AG04449 (cell line): ENCODE results near the gene CNIH2.
A peak's percentile ranks its signal among the peaks of the same experiment; 100 is the strongest.

Source experiments
- CTCF ChIA-PET: fragments of 350-600 bp; formaldehyde crosslinking; extraction: SDS; loops from one replicate; lab custom pipeline; 2021; ENCODE audit warnings: antibody characterized with exemption; lab: Yijun Ruan, JAX
- POLR2A ChIA-PET: fragments of 400-600, 350-600 bp; formaldehyde crosslinking; extraction: SDS; loops from one replicate; lab custom pipeline; 2020; ENCODE audit warnings: antibody characterized with exemption, inconsistent platforms; lab: Yijun Ruan, JAX
- DNase-seq: peaks from one replicate; pipeline ENCODE4 v3.0.0-alpha.2; 2010; ENCODE audit warnings: low read depth, low spot score
- H3K4me3 ChIP-seq: 2 replicates; pipeline ENCODE4 v1.5.1; 2011; ENCODE audit warnings: low read depth, mild to moderate bottlenecking, control low read depth, low read length
- TF ChIP-seq, protein P1 (sequence below): IDR thresholded peaks from one replicate; pipeline ENCODE4 v1.5.1; 2011; ENCODE audit warnings: mild to moderate bottlenecking, moderate library complexity, low read length, control low read depth, inconsistent platforms; ENCODE audit not compliant: insufficient read depth; ENCODE audit errors: missing control alignments

Gene CNIH2

DNA sequence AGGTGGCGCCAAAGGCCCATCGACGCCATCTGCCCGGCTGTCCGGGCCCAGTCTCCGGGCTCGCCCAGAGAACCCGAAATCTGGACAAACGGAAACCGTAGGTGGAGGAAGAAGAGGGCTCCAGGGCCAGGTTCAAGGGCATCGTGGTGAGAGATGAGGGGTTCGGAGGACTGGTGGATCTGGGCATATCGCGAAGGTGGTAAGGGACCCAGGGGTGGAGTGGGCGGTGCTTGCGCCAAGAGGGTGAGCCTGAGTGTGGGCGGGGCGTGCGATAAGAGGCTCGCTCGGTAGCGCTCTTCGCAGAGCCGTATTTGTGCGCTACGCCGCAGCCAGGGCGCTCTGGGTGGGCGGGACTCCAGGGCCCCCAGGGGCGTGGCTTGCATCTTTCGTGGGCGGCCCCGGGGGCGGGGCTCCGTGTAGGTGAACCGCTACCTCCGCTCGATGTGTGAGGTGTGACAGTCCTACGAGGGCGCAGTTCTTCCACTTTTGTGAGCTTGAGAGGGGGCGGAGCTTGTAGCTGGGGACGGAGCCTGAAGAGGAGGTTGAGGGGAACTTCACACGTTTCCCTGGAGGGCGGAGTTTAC is 34.1 kb downstream of the CNIH2 start:
- ChIA-PET POLR2A (interaction anchor here (0.7 to 4.3 kb wide), 25 partner anchors 10 to 326 kb away, joined by 3 to 106 read pairs (median 5); partner anchors contain the start of genes B4GAT1, BRMS1, RBM4 and RIN1), CTCF (interaction anchor here (0.6 to 8.6 kb wide), 31 partner anchors 10 to 110 kb away, joined by 3 to 260 read pairs (median 5); partner anchors contain the start of genes B4GAT1, BRMS1, RAB1B and RIN1)
- TF ChIP-seq, protein P1, sequence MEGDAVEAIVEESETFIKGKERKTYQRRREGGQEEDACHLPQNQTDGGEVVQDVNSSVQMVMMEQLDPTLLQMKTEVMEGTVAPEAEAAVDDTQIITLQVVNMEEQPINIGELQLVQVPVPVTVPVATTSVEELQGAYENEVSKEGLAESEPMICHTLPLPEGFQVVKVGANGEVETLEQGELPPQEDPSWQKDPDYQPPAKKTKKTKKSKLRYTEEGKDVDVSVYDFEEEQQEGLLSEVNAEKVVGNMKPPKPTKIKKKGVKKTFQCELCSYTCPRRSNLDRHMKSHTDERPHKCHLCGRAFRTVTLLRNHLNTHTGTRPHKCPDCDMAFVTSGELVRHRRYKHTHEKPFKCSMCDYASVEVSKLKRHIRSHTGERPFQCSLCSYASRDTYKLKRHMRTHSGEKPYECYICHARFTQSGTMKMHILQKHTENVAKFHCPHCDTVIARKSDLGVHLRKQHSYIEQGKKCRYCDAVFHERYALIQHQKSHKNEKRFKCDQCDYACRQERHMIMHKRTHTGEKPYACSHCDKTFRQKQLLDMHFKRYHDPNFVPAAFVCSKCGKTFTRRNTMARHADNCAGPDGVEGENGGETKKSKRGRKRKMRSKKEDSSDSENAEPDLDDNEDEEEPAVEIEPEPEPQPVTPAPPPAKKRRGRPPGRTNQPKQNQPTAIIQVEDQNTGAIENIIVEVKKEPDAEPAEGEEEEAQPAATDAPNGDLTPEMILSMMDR: peak; percentile 90
- DNase-seq: no peak
- H3K4me3 ChIP-seq: peak overlapping the region; percentile 63

DNA sequence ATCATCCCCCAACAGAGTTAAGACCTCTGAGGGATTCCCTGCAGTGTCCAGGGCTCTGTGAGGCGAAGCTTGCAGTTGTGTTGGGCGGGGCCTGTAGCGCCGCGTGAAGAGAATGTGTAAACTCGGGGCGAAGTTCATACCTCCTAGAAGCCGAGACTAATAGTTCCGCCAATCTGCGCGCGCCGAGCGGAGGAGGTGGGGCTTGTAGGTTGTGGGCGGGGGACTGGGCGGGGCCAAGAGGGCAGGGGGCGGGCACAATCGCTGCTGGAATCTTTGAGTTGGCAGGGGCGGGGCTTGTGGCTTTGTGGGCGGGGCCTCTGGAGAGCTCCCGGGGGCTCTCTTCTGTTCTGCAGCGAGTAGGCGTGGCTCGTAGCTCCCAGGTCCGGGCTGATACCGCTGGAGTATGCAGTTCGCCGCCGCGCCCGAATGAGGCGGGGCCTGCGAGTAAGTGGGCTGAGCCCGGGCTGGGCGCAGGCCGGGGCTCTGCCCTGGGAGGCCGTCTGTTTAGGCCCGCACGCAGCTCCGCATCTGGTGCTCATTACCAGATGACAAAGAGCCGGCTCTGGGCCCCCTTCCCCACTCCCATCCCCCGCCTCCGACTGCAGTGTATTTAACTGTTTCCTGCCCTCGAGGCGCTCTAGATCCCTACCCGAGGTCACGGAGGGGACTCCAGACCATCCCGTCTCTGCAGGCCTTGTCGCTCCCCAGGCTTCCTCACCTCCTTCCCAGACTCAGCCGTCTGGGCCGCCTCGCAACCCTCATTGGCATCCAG is 34.8 kb downstream of the CNIH2 start:
- CTCF ChIA-PET: interaction anchor here (0.6 to 8.6 kb wide), 18 partner anchors 9 to 126 kb away, joined by 3 to 260 read pairs (median 14); partner anchors contain the start of genes B4GAT1, BRMS1, MRPL11 and RAB1B
- TF ChIP-seq, protein P1: no peak

DNA sequence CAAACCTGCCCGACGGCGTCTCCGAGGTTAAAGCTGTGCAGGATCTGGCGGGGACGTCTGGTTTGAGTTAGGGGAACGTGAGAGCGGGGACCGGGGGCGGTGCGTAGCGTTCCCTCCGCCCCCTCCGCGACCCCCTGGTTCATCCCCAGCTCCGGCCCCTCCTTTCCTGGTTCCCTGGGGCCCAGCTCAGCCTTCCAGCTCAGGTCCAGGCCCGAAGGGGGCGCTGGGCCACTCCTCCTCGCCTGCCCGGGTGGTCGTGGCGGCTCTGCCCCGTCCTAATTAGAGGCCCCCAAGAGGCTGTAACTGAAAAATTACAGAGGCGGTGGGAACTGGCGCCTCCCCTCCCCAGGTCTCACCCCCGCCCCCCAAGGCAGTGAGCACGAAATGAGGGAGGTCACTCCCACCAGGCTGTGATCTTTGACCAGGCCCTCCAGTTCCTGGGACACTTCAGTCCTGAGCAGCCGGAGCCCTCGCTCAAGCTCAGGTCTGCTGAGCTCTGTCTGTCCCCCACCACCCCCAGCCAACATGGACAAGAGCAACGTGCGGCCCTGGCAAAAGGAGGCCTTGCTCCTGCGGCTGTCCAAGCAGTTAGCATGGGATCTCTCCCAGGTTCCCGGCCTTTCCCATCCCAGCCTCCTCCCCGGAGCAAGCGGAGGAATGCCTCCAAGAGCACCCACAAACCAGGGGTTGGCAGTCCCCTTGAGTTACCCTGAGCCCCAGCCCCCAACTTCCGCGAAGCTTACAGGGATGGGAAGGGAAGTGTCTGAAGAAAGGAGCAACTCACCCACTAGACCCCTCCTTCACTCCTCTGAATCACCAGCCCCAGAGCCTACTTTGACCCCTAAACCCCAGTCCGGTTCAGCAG is 35.6 kb downstream of the CNIH2 start:
- ChIA-PET CTCF (interaction anchor here (0.7 to 8.6 kb wide), 11 partner anchors 9 to 125 kb away, joined by 3 to 260 read pairs (median 18); partner anchors contain the start of genes B4GAT1, BRMS1, MRPL11 and RAB1B), POLR2A (interaction anchor here (0.6 to 4.3 kb wide), 19 partner anchors 8 to 454 kb away, joined by 3 to 106 read pairs (median 5); partner anchors contain the start of genes BRMS1, RBM4, RIN1 and TMEM151A)
- TF ChIP-seq, protein P1: peak; percentile 55
- H3K4me3 ChIP-seq: peak overlapping the region; percentile 91
- no peak for DNase-seq

More for the DNA sequence above, 34.8 kb downstream of the CNIH2 start:
- peak; percentile 94 for DNase-seq
- H3K4me3 ChIP-seq: peak overlapping the region; percentile 91
- POLR2A ChIA-PET: interaction anchor here (0.6 to 4.3 kb wide), 28 partner anchors 9 to 454 kb away, joined by 3 to 106 read pairs (median 4); partner anchors contain the start of genes B4GAT1, BRMS1, RBM4 and RIN1

DNA sequence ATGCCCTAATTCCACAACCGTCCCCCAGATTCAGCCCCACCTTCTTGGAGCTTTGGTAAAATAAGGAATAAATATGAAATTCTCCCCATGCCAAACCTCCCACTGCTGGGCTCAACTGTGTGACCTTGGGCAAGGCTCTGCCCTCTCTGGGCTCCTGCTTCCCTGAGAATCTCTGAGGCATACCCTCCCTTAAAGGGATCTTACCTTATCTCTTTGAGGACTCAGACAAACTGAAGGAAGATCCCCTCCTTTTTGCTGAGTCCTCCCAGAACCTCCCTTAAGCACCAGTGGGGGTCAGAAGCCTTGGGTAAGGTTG is 36.2 kb downstream of the CNIH2 start:
- peak overlapping the region; percentile 91 for H3K4me3 ChIP-seq
- no peak for DNase-seq
- ChIA-PET CTCF (interaction anchor here (1.4 to 8.6 kb wide), 8 partner anchors 8 to 125 kb away, joined by 3 to 260 read pairs (median 85); partner anchors contain the start of genes B4GAT1, BRMS1, MRPL11 and RIN1), POLR2A (interaction anchor here (1.2 to 4.3 kb wide), 4 partner anchors 13 to 25 kb away, joined by 4 to 106 read pairs (median 40); partner anchors contain the start of genes RIN1 and YIF1A)
- TF ChIP-seq, protein P1: no peak

DNA sequence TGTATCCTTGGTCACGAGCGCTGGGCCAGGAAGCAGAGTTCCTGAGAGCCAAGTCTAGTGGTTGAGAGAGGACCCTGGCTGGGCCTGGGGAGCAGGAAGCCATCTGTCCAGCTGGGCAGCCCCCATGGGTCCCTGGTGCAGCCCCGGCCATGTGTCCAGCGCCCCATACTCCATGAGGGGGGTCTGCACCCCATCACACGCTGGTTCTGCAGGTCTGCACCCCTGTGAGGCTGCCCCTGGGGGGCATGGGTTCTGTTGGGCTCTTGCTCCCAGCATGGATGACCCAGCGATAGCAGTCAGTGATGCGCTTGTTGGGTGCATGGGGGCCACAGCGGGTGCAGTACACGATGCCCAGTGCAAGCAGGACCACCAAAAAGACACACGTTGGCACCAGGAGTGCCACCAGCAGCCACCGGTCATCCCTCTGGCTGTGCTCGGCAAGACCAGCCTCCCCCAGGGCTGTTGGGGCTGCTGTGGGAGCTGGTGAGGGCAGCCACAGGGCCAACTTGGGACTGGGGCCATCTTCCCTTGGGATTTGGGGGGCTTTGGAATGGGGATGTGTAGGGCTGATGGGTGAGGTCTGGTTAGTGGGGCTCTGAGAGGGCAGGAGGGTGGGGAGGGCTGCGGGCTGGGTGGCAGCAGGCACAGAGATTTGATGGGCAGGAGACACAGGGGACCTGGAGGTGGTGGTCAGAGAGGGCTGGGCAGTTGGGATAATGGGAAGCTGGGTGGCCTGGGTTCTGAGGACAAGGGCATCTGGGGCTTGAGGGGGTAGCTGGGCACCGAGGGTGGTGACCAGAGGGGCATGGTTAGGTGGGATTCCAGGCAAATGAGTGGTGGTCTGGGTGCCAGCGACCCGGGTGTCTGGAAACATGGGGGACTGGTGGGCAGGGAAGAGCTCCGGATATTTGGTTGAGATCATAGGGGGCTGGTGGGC is 36.9 kb downstream of the CNIH2 start:
- peak overlapping the region; percentile 91 for H3K4me3 ChIP-seq
- CTCF ChIA-PET: interaction anchor here (1.2 to 8.6 kb wide), 6 partner anchors 18 to 124 kb away, joined by 4 to 260 read pairs (median 119); partner anchors contain the start of genes B4GAT1, BRMS1, MRPL11 and RIN1
- POLR2A ChIA-PET: interaction anchor here (1.0 to 4.3 kb wide), 5 partner anchors 11 to 26 kb away, joined by 5 to 106 read pairs (median 60); partner anchors contain the start of genes RIN1 and YIF1A
- TF ChIP-seq, protein P1: no peak
- no peak for DNase-seq
